Peyer's patch (tissue), 4 donors: ENCODE data around the gene JPT2. TPM values are rescaled to one million over a fixed set of nuclear protein-coding genes. Genes with fewer than 3 reads are reported as not detected.

ENCODE experiments used
- DNase-seq, 3 donors: peaks; one replicate each; pipeline ENCODE4 v3.0.0-alpha.2; 2017 to 2019
- H3K27ac ChIP-seq, 4 donors: fragments of 200-600 bp; sonication (generic); one replicate each; pipeline ENCODE4 v1.5.1; 2016 to 2019
- H3K27me3 ChIP-seq, 2 donors: fragments of 200-600 bp; sonication (generic); one replicate each; pipeline ENCODE4 v1.5.1; 2019
- H3K36me3 ChIP-seq, 3 donors: fragments of 200-600 bp; sonication (generic); one replicate each; pipeline ENCODE4 v1.5.1; 2016 to 2019
- H3K4me1 ChIP-seq, 4 donors: fragments of 200-600 bp; sonication (generic); one replicate each; pipeline ENCODE4 v1.5.1; 2016 to 2019
- H3K4me3 ChIP-seq, 4 donors: fragments of 200-600 bp; sonication (generic); 1 replicate in 3 of 4; 2 replicates in 1 of 4; pipeline ENCODE4 v1.5.1; 2016 to 2019; ENCODE audit warnings: mild to moderate bottlenecking in 1 of 4
- H3K9me3 ChIP-seq, 4 donors: fragments of 200-600 bp; sonication (generic); one replicate each; pipeline ENCODE4 v1.5.1; 2016 to 2019; ENCODE audit warnings: mild to moderate bottlenecking in 1 of 4
- CTCF ChIP-seq, 6 experiments: fragments of 450-650 bp in 4 of 6; fragments of 200-600 bp in 2 of 6; sonication (generic) in 1 of 6; IDR thresholded peaks; one replicate each; pipeline ENCODE4 v1.5.1; 2017 to 2019; ENCODE audit warnings: antibody characterized with exemption in 6 of 6, mild to moderate bottlenecking in 3 of 6, moderate library complexity in 1 of 6
- POLR2A ChIP-seq, 2 donors: fragments of 450-650 bp; IDR thresholded peaks; one replicate each; pipeline ENCODE4 v1.5.1; 2017; ENCODE audit warnings: antibody characterized with exemption in 2 of 2, mild to moderate bottlenecking in 2 of 2, moderate library complexity in 2 of 2
- total RNA-seq, 4 donors: library from RNA; depleted of rRNA; stranded (reverse); fragments of >200 nt; gene quantifications; one replicate each; pipeline ENCODE4 v1.1.0, GENCODE V29; 2016

JPT2 gene
- total RNA-seq, 4 donors from 2014 or later, result 22.7 to 32.3 (median 25.0) TPM

DNA sequence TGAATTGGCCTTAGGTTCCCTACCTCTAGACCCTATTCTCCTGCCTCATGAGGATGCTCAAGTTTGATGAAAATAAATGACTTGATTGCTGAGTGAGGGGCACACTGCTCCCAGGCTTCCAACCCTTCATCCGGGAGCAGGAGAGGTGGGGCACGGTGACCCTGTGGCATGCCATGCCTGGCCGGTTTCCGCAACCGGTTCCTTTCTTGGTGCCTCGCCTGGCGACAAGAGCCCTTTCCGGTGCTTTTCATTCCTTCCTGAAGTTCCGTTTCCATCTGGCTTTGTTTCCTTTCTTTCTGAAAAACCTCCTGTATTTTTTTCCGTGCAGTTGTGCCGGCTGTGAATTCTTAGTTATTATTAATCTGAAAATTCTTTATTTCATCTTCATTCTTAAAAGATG lies 38.2 kb upstream of the JPT2 start:
- H3K27ac ChIP-seq, result no peak overlapping the region
- no peaks in the 10 kb centered on the region for H3K4me1 ChIP-seq
- no peaks in the 10 kb centered on the region for H3K27me3 ChIP-seq
- H3K4me3 ChIP-seq, result no peak overlapping the region
- TF ChIP-seq CTCF (IDR thresholded peaks at IDR 0.05) (no peak), POLR2A (IDR thresholded peaks at IDR 0.05) (no peak)
- DNase-seq, result no peak
- no peaks in the 10 kb centered on the region for H3K9me3 ChIP-seq
- peaks cover 0 to 81% (median 0%) of the 10 kb centered on the region in 3 donors for H3K36me3 ChIP-seq

DNA sequence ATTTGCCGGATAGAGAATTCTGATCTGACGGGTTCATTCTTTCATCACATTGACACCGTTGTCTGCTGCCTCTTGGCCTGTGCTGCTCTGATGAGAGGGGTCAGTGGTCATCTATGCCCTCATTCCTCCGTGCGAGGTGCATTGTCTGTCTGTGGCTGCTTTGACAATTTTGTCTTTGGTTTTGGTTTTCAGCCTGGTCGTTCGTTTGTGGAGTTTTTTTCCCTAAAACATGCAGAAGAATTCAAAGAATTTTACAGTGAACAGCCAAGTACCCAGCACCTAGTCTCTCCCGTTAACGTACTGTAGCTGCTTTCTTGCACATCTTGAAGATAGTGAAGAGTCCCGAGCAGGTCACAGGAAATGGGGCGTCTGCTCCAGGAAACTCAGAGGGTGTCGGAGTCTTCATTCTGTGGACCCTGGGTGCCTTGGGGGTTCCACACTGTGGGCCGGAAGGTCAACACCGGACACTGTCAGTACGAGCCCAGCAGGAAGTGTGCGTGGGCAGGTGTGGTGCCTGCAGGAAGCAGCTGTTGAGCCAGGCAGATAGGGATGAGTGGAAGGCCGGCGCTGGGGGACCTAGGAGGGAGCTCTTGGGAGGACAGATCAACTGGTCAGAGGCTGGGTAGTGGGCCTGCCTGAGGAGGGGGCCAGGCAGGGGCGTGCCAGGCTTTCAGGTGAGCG lies 37.7 kb upstream of the JPT2 start:
- TF ChIP-seq POLR2A (IDR thresholded peaks at IDR 0.05) (no peak), CTCF (IDR thresholded peaks at IDR 0.05) (no peak)
- DNase-seq, result no peak
- Histone ChIP-seq H3K9me3 (no peaks in the 10 kb centered on the region), H3K27me3 (no peaks in the 10 kb centered on the region), H3K4me1 (no peaks in the 10 kb centered on the region), H3K27ac (no peak overlapping the region), H3K36me3 (peaks cover 0 to 82% (median 0%) of the 10 kb centered on the region in 3 donors), H3K4me3 (no peak overlapping the region)

- Histone ChIP-seq H3K27ac (no peak overlapping the region), H3K9me3 (no peaks in the 10 kb centered on the region), H3K36me3 (peaks cover 0 to 89% (median 0%) of the 10 kb centered on the region in 3 donors), H3K4me1 (no peaks in the 10 kb centered on the region), H3K4me3 (no peak overlapping the region), H3K27me3 (no peaks in the 10 kb centered on the region)
- no peak for TF ChIP-seq CTCF (IDR thresholded peaks at IDR 0.05)
- TF ChIP-seq POLR2A (IDR thresholded peaks at IDR 0.05), result no peak
- DNase-seq, result no peak
These were observed 36.8 kb upstream of the JPT2 start for GRCh38 chr16:1641261-1641660.

GRCh38 chr16:1642148-1642547 lies 35.9 kb upstream of the JPT2 start:
- Histone ChIP-seq H3K36me3 (peaks cover 0 to 84% (median 0%) of the 10 kb centered on the region in 3 donors), H3K27me3 (no peaks in the 10 kb centered on the region), H3K27ac (no peak overlapping the region), H3K4me1 (no peaks in the 10 kb centered on the region), H3K9me3 (no peaks in the 10 kb centered on the region), H3K4me3 (no peak overlapping the region)
- no peak for TF ChIP-seq POLR2A (IDR thresholded peaks at IDR 0.05)
- TF ChIP-seq CTCF (IDR thresholded peaks at IDR 0.05), result no peak
- no peak for DNase-seq

GRCh38 chr16:1642753-1643152 lies 35.3 kb upstream of the JPT2 start:
- TF ChIP-seq CTCF (IDR thresholded peaks at IDR 0.05) (no peak), POLR2A (IDR thresholded peaks at IDR 0.05) (no peak)
- Histone ChIP-seq H3K27me3 (no peaks in the 10 kb centered on the region), H3K9me3 (no peaks in the 10 kb centered on the region), H3K27ac (no peak overlapping the region), H3K36me3 (peaks cover 0 to 78% (median 0%) of the 10 kb centered on the region in 3 donors), H3K4me3 (no peak overlapping the region), H3K4me1 (no peaks in the 10 kb centered on the region)
- no peak for DNase-seq
